ENCODE measurements around the gene FOXO3.

DNA sequence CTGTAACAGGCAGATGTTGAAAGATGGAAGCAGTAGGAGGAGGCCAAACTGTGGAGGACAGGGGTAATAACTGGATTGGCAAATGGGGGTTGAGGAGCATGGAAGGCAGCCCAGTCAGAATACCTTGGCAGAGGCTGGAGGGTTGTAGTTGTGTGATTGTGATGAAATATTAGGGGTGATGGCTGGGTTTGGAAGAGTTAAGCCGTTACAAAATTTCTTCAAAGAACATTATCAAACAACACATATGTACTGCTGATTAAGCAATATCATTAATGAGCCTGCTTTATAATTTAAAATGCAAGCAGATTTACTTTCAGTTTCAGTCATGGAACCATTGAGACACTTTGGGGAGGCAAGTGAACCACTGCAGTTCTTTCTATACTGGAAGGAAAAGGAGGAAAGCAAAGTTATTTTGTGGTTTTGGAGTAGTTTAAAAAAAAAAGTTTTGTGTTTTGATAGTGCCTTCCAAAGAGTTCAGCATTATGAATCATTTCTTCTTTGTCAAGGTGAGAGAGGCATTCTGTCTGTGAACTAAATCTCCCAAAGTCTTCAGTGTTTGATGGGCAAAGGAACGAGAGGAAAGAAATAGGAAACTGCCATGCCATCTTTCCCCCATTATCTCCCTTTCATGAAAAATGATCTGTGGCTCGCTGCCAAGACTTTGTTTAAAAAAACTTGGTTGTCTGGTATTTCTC, 20.7 kb downstream of the FOXO3 start:
- TF ChIP-seq, protein P1, sequence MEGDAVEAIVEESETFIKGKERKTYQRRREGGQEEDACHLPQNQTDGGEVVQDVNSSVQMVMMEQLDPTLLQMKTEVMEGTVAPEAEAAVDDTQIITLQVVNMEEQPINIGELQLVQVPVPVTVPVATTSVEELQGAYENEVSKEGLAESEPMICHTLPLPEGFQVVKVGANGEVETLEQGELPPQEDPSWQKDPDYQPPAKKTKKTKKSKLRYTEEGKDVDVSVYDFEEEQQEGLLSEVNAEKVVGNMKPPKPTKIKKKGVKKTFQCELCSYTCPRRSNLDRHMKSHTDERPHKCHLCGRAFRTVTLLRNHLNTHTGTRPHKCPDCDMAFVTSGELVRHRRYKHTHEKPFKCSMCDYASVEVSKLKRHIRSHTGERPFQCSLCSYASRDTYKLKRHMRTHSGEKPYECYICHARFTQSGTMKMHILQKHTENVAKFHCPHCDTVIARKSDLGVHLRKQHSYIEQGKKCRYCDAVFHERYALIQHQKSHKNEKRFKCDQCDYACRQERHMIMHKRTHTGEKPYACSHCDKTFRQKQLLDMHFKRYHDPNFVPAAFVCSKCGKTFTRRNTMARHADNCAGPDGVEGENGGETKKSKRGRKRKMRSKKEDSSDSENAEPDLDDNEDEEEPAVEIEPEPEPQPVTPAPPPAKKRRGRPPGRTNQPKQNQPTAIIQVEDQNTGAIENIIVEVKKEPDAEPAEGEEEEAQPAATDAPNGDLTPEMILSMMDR (IDR thresholded peaks at IDR 0.05), result no peak
- TF ChIP-seq POLR2A (IDR thresholded peaks at IDR 0.05), result no peak

All from uterus (tissue), 2 donors.